Body of pancreas (tissue), 4 donors: ENCODE data around the gene DVL2. TPM values are rescaled to one million over a fixed set of nuclear protein-coding genes. Genes with fewer than 3 reads are reported as not detected.

ENCODE experiments used
- ATAC-seq: fragments of 150-250 bp; one replicate; pipeline ENCODE4 v1.9.1; 2016
- DNase-seq, 4 donors: peaks; one replicate each; pipeline ENCODE4 v3.0.0-alpha.2; 2019
- H3K27ac ChIP-seq, 4 donors: fragments of 200-600 bp; sonication (generic); 1 replicate in 3 of 4; 2 replicates in 1 of 4; pipeline versions ENCODE4 v1.5.1 to v1.6.1; 2016 to 2019; ENCODE audit warnings: mild to moderate bottlenecking in 1 of 4, mixed read lengths in 1 of 4, moderate library complexity in 1 of 4
- H3K27me3 ChIP-seq, 2 donors: fragments of 200-600 bp; sonication (generic); one replicate each; pipeline ENCODE4 v1.6.0; 2016; ENCODE audit warnings: mild to moderate bottlenecking in 1 of 2
- H3K36me3 ChIP-seq, 2 donors: fragments of 200-600 bp; sonication (generic); replicated peaks in 1 of 2; 2 replicates each; pipeline ENCODE4 v1.5.1; 2016; ENCODE audit warnings: low read depth in 2 of 2; ENCODE audit not compliant: insufficient read depth in 1 of 2
- H3K4me1 ChIP-seq: fragments of 200-600 bp; sonication (generic); one replicate; pipeline ENCODE4 v1.6.0; 2016
- H3K4me3 ChIP-seq, 2 donors: fragments of 200-600 bp; sonication (generic); 1 replicate in 1 of 2; 2 replicates in 1 of 2; pipeline ENCODE4 v1.5.1; 2016 to 2019
- H3K9me3 ChIP-seq, 3 donors: fragments of 200-600 bp; sonication (generic); 1 replicate in 2 of 3; 2 replicates in 1 of 3; pipeline ENCODE4 v1.5.1; 2016
- POLR2A ChIP-seq, 3 donors: fragments of 450-650 bp; IDR thresholded peaks; one replicate each; pipeline ENCODE4 v1.6.1; 2016; ENCODE audit warnings: antibody characterized with exemption in 3 of 3, mild to moderate bottlenecking in 2 of 3
- WGBS, 2 donors: methylation state at CpG; one replicate each; pipeline ENCODE4 v1.1.5; 2017; 5-methylcytosine and 5-hydroxymethylcytosine counted together
- intact Hi-C: fragments of 100-400 bp; cut with DNase I; formaldehyde crosslinking; loops from one replicate; pipeline ENCODE4 v1.15.1; 2023
- total RNA-seq, 2 donors: library from RNA; depleted of rRNA; stranded (reverse); fragments of >200 nt; gene quantifications; one replicate each; pipeline ENCODE4 v1.1.0, GENCODE V29; 2016
- TF ChIP-seq, protein P1 (sequence below), 7 experiments: fragments of 450-650 bp in 4 of 7; fragments of 200-600 bp in 3 of 7; sonication (generic) in 3 of 7; IDR thresholded peaks; one replicate each; pipeline ENCODE4 v1.5.1; 2016 to 2019; ENCODE audit warnings: antibody characterized with exemption in 7 of 7

The DVL2 gene
- total RNA-seq, 2 donors from 2014 or later, result 19.5 to 41.5 TPM

- TF ChIP-seq POLR2A (IDR thresholded peaks at IDR 0.05), result no peak
- TF ChIP-seq, protein P1, sequence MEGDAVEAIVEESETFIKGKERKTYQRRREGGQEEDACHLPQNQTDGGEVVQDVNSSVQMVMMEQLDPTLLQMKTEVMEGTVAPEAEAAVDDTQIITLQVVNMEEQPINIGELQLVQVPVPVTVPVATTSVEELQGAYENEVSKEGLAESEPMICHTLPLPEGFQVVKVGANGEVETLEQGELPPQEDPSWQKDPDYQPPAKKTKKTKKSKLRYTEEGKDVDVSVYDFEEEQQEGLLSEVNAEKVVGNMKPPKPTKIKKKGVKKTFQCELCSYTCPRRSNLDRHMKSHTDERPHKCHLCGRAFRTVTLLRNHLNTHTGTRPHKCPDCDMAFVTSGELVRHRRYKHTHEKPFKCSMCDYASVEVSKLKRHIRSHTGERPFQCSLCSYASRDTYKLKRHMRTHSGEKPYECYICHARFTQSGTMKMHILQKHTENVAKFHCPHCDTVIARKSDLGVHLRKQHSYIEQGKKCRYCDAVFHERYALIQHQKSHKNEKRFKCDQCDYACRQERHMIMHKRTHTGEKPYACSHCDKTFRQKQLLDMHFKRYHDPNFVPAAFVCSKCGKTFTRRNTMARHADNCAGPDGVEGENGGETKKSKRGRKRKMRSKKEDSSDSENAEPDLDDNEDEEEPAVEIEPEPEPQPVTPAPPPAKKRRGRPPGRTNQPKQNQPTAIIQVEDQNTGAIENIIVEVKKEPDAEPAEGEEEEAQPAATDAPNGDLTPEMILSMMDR (IDR thresholded peaks at IDR 0.05), result no peak
- Histone ChIP-seq H3K4me3 (no peak overlapping the region), H3K27me3 (no peaks in the 10 kb centered on the region), H3K4me1 (peaks cover 59% of the 10 kb centered on the region), H3K36me3 (peaks cover 0 to 18% of the 10 kb centered on the region in 2 donors), H3K27ac (peak overlapping the region; percentile 99 to 100 (median 100)), H3K9me3 (no peaks in the 10 kb centered on the region)
- DNase-seq (peak in 1 of 4 donors; percentile 12), ATAC-seq (no peak)
- 42 to 54% methylated on average over 8 to 10 of the region's 10 CpGs for WGBS, 2 donors
- intact Hi-C loops, result no loop called here
Observed at GRCh38 chr17:7221278-7222092, 12.8 kb downstream of the DVL2 start.

GRCh38 chr17:7220593-7221277 is 13.6 kb downstream of the DVL2 start:
- intact Hi-C loops, result no loop called here
- ATAC-seq, result peak; percentile 35
- peak overlapping the region; percentile 99 to 100 (median 100) for H3K27ac ChIP-seq
- TF ChIP-seq, protein P1 (IDR thresholded peaks at IDR 0.05), result peak in 6 of 7 experiments; percentile 29 to 60 (median 54)
- no peak for TF ChIP-seq POLR2A (IDR thresholded peaks at IDR 0.05)
- WGBS, 2 donors, result 12% methylated on average over 11 of the region's 11 CpGs; no CpG with 5 or more reads in 1 of the 2 donors
- H3K4me1 ChIP-seq, result peaks cover 64% of the 10 kb centered on the region
- H3K36me3 ChIP-seq, result peaks cover 0 to 18% of the 10 kb centered on the region in 2 donors
- H3K27me3 ChIP-seq, result no peaks in the 10 kb centered on the region
- peak overlapping the region; percentile 75 to 100 for H3K4me3 ChIP-seq
- peak; percentile 74 to 82 (median 80) for DNase-seq
- H3K9me3 ChIP-seq, result no peaks in the 10 kb centered on the region

- 0 to 1% methylated on average over 11 to 56 of the region's 63 CpGs for WGBS, 2 donors
- Histone ChIP-seq H3K4me3 (peak within 1 kb of the TSS; percentile 75 to 100), H3K36me3 (peaks cover 0 to 18% of the 10 kb centered on the region in 2 donors), H3K27me3 (no peaks in the 10 kb centered on the region), H3K4me1 (peaks cover 70% of the 10 kb centered on the region), H3K27ac (peak within 1 kb of the TSS; percentile 99 to 100 (median 100)), H3K9me3 (no peaks in the 10 kb centered on the region)
- peak; percentile 92 to 93 (median 93) for TF ChIP-seq POLR2A (IDR thresholded peaks at IDR 0.05)
- TF ChIP-seq, protein P1 (IDR thresholded peaks at IDR 0.05), result no peak
- peak; percentile 89 to 95 (median 94) for DNase-seq
- intact Hi-C loops, result no loop called here
- ATAC-seq, result peak; percentile 82
Observed at GRCh38 chr17:7219812-7220592, 14.3 kb downstream of the DVL2 start, which contains the start of the genes ACADVL and DLG4. Gene ACADVL (plus strand): TSS chr17:7219938. CDS start chr17:7219985, 47 bp downstream. Gene DLG4 (minus strand): TSS chr17:7219836.

- Histone ChIP-seq H3K4me3 (peak overlapping the region; percentile 75 to 100), H3K36me3 (peaks cover 0 to 18% of the 10 kb centered on the region in 2 donors), H3K27ac (peak overlapping the region; percentile 99 to 100 (median 100)), H3K27me3 (no peaks in the 10 kb centered on the region), H3K9me3 (no peaks in the 10 kb centered on the region), H3K4me1 (peaks cover 76% of the 10 kb centered on the region)
- no peak for ATAC-seq
- intact Hi-C loops, result no loop called here
- 16 to 21% methylated on average over 12 of the region's 12 CpGs for WGBS, 2 donors
- TF ChIP-seq, protein P1 (IDR thresholded peaks at IDR 0.05), result no peak
- TF ChIP-seq POLR2A (IDR thresholded peaks at IDR 0.05), result no peak
- DNase-seq, result peak in 1 of 4 donors; percentile 12
Observed at GRCh38 chr17:7219229-7219811, 15.0 kb downstream of the DVL2 start.
